ENCODE data around the gene KITLG.

KITLG gene

GRCh38 chr12:88544991-88545980 is 35.0 kb downstream of the KITLG start:
- Histone ChIP-seq H3K4me1 (no peaks in the 10 kb centered on the region), H3K36me3 (no peaks in the 10 kb centered on the region), H3K9me3 (no peaks in the 10 kb centered on the region; the same call in 1 of the 2 replicates), H3K27me3 (no peaks in the 10 kb centered on the region), H3K4me3 (ENCODE audit: low read depth, low read length) (no peak overlapping the region)
- no peak for DNase-seq
- TF ChIP-seq CTCF (IDR thresholded peaks at IDR 0.05; ENCODE audit: low read depth, low read length): no peak

- TF ChIP-seq CTCF (IDR thresholded peaks at IDR 0.05; ENCODE audit: low read depth, low read length): no peak
- H3K4me3 ChIP-seq (ENCODE audit: low read depth, low read length): no peak overlapping the region
Observed at GRCh38 chr12:88539893-88540292, 40.4 kb downstream of the KITLG start.

GRCh38 chr12:88538697-88539096 is 41.6 kb downstream of the KITLG start:
- DNase-seq: no peak
- Histone ChIP-seq H3K4me1 (no peaks in the 10 kb centered on the region), H3K27me3 (no peaks in the 10 kb centered on the region)

More at GRCh38 chr12:88539893-88540292, 40.4 kb downstream of the KITLG start:
- H3K27me3 ChIP-seq: no peaks in the 10 kb centered on the region
- H3K9me3 ChIP-seq: no peaks in the 10 kb centered on the region; the same call in 1 of the 2 replicates
- no peaks in the 10 kb centered on the region for H3K4me1 ChIP-seq
- DNase-seq: no peak
- no peaks in the 10 kb centered on the region for H3K36me3 ChIP-seq

GRCh38 chr12:88538250-88538649 is 42.0 kb downstream of the KITLG start:
- H3K27me3 ChIP-seq: no peaks in the 10 kb centered on the region
- no peaks in the 10 kb centered on the region; the same call in 1 of the 2 replicates for H3K9me3 ChIP-seq
- no peak overlapping the region for H3K4me3 ChIP-seq (ENCODE audit: low read depth, low read length)
- no peak for TF ChIP-seq CTCF (IDR thresholded peaks at IDR 0.05; ENCODE audit: low read depth, low read length)
- H3K36me3 ChIP-seq: no peaks in the 10 kb centered on the region
- DNase-seq: no peak
- no peaks in the 10 kb centered on the region for H3K4me1 ChIP-seq

More at GRCh38 chr12:88538697-88539096, 41.6 kb downstream of the KITLG start:
- H3K4me3 ChIP-seq (ENCODE audit: low read depth, low read length): no peak overlapping the region
- H3K36me3 ChIP-seq: no peaks in the 10 kb centered on the region
- H3K9me3 ChIP-seq: no peaks in the 10 kb centered on the region; the same call in 1 of the 2 replicates
- TF ChIP-seq CTCF (IDR thresholded peaks at IDR 0.05; ENCODE audit: low read depth, low read length): no peak

GRCh38 chr12:88530868-88531267 is 49.4 kb downstream of the KITLG start:
- H3K4me3 ChIP-seq (ENCODE audit: low read depth, low read length): no peak overlapping the region
- H3K4me1 ChIP-seq: no peaks in the 10 kb centered on the region
- H3K27me3 ChIP-seq: no peaks in the 10 kb centered on the region
- DNase-seq: no peak
- no peaks in the 10 kb centered on the region for H3K36me3 ChIP-seq
- no peak for TF ChIP-seq CTCF (IDR thresholded peaks at IDR 0.05; ENCODE audit: low read depth, low read length)
- no peaks in the 10 kb centered on the region for H3K9me3 ChIP-seq

Measured in BE2C (cell line).